Fibroblast of mammary gland (primary cell): ENCODE results near the gene PFKFB3.
"Not testable (repeated sequence)": the region's sequence is repeated elsewhere in the genome, so short reads cannot be mapped to it uniquely, and the experiment has no call there.

Experiments used
- DNase-seq: peaks from one replicate; pipeline ENCODE4 v3.0.0-alpha.2; 2010; ENCODE audit warnings: low read depth
- H3K4me3 ChIP-seq: 2 replicates; pipeline ENCODE4 v1.5.1; 2011; ENCODE audit warnings: low read depth, mild to moderate bottlenecking, low read length, moderate library complexity; ENCODE audit not compliant: control insufficient read depth
- CTCF ChIP-seq: conservative IDR thresholded peaks from 2 replicates; pipeline ENCODE4 v1.5.1; 2011; ENCODE audit warnings: low read depth, low read length, inconsistent platforms; ENCODE audit not compliant: control insufficient read depth, insufficient read depth

The PFKFB3 gene

GRCh38 chr10:6244510-6244909 is 41.8 kb downstream of the PFKFB3 start:
- no peak for DNase-seq
- no peak overlapping the region for H3K4me3 ChIP-seq
- TF ChIP-seq CTCF, result no peak

- TF ChIP-seq CTCF, result no peak
- H3K4me3 ChIP-seq, result no peak overlapping the region
- DNase-seq, result no peak
Observed at GRCh38 chr10:6247041-6247712, 44.4 kb downstream of the PFKFB3 start.

- not testable (repeated sequence) for DNase-seq, H3K4me3 ChIP-seq
Observed at GRCh38 chr10:6248908-6249307, 46.2 kb downstream of the PFKFB3 start.

GRCh38 chr10:6249698-6250097 is 47.0 kb downstream of the PFKFB3 start:
- H3K4me3 ChIP-seq, result no peak overlapping the region
- no peak for DNase-seq
- TF ChIP-seq CTCF, result no peak

- DNase-seq, result no peak
- H3K4me3 ChIP-seq, result no peak overlapping the region
- TF ChIP-seq CTCF, result no peak
Observed at GRCh38 chr10:6250745-6251144, 48.0 kb downstream of the PFKFB3 start.

- no peak for DNase-seq
- no peak for TF ChIP-seq CTCF
- H3K4me3 ChIP-seq, result no peak overlapping the region
Observed at GRCh38 chr10:6254201-6254600, 51.5 kb downstream of the PFKFB3 start.

- no peak for TF ChIP-seq CTCF
- DNase-seq, result no peak
- H3K4me3 ChIP-seq, result no peak overlapping the region
Observed at GRCh38 chr10:6255548-6256061, 52.9 kb downstream of the PFKFB3 start.
